Mucosa of descending colon (tissue), 3 donors: ENCODE results near the gene TTC9C. TPM values are rescaled to one million over a fixed set of nuclear protein-coding genes. Genes with fewer than 3 reads are reported as not detected.

Source experiments
- ATAC-seq: fragments of 200-7000 bp; cut with Tn5 transposase; one replicate; pipeline ENCODE4 v1.9.1; 2020; ENCODE audit warnings: mild to moderate bottlenecking, moderate library complexity
- DNase-seq, 3 donors: peaks; one replicate each; pipeline ENCODE4 v3.0.0-alpha.2; 2020
- H3K36me3 ChIP-seq: fragments of 200-600 bp; one replicate; pipeline ENCODE4 v1.8.0; 2021; ENCODE audit warnings: low read depth, mild to moderate bottlenecking
- H3K4me1 ChIP-seq: fragments of 200-600 bp; one replicate; pipeline ENCODE4 v1.8.0; 2021; ENCODE audit warnings: low read depth, mild to moderate bottlenecking
- H3K4me3 ChIP-seq: fragments of 200-600 bp; one replicate; pipeline ENCODE4 v1.8.0; 2021; ENCODE audit warnings: mild to moderate bottlenecking
- H3K9me3 ChIP-seq: fragments of 200-600 bp; one replicate; pipeline ENCODE4 v1.8.0; 2021; ENCODE audit warnings: mild to moderate bottlenecking
- intact Hi-C, 2 donors: fragments of 100-400 bp; cut with DNase I in 1 of 2; cut with micrococcal nuclease in 1 of 2; formaldehyde crosslinking; loops; one replicate each; pipeline versions ENCODE4 v1.11.0 to v1.11.1; 2022; cut with DNase I, micrococcal nuclease
- total RNA-seq, 3 donors: library from RNA; stranded (reverse); fragmentation: NEBNext Ultra II Directional in 2 of 3; extraction: Animal tissue kit (Norgen Biotek cat#: 25700) in 2 of 3; gene quantifications; one replicate each; pipeline versions ENCODE4 v1.2.1 to v1.2.4, GENCODE V29; 2021 to 2023
- TF ChIP-seq, protein P1 (sequence below): fragments of 200-600 bp; IDR thresholded peaks from one replicate; pipeline ENCODE4 v1.8.0; 2022; ENCODE audit warnings: antibody characterized with exemption, mild to moderate bottlenecking
- donor health status: DM: no; HTN: no; CAD: no; lungs with moderate emphysema.
- donor health status: DM: no; HTN: no; CAD: no.
- donor health status: DM: no; HTN: yes; CAD: no.

Gene TTC9C
- total RNA-seq, 3 donors from 2014 or later: 27.7 to 31.8 (median 29.3) TPM

- no peaks in the 10 kb centered on the region for H3K36me3 ChIP-seq
- intact Hi-C loops: loop anchor here in 1 of 2 donors (2.0 kb wide), 1 partner anchor 76 kb away; no protein-coding TSS in a partner anchor
- ATAC-seq (peak; percentile 84), DNase-seq (peak; percentile 92 to 93 (median 93))
- peak overlapping the region; percentile 98 for H3K4me3 ChIP-seq
- peaks cover 32% of the 10 kb centered on the region for H3K4me1 ChIP-seq
- TF ChIP-seq, protein P1, sequence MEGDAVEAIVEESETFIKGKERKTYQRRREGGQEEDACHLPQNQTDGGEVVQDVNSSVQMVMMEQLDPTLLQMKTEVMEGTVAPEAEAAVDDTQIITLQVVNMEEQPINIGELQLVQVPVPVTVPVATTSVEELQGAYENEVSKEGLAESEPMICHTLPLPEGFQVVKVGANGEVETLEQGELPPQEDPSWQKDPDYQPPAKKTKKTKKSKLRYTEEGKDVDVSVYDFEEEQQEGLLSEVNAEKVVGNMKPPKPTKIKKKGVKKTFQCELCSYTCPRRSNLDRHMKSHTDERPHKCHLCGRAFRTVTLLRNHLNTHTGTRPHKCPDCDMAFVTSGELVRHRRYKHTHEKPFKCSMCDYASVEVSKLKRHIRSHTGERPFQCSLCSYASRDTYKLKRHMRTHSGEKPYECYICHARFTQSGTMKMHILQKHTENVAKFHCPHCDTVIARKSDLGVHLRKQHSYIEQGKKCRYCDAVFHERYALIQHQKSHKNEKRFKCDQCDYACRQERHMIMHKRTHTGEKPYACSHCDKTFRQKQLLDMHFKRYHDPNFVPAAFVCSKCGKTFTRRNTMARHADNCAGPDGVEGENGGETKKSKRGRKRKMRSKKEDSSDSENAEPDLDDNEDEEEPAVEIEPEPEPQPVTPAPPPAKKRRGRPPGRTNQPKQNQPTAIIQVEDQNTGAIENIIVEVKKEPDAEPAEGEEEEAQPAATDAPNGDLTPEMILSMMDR: peak; percentile 95
- H3K9me3 ChIP-seq: no peaks in the 10 kb centered on the region
Observed at GRCh38 chr11:62786318-62787004, 58.2 kb downstream of the TTC9C start.

DNA sequence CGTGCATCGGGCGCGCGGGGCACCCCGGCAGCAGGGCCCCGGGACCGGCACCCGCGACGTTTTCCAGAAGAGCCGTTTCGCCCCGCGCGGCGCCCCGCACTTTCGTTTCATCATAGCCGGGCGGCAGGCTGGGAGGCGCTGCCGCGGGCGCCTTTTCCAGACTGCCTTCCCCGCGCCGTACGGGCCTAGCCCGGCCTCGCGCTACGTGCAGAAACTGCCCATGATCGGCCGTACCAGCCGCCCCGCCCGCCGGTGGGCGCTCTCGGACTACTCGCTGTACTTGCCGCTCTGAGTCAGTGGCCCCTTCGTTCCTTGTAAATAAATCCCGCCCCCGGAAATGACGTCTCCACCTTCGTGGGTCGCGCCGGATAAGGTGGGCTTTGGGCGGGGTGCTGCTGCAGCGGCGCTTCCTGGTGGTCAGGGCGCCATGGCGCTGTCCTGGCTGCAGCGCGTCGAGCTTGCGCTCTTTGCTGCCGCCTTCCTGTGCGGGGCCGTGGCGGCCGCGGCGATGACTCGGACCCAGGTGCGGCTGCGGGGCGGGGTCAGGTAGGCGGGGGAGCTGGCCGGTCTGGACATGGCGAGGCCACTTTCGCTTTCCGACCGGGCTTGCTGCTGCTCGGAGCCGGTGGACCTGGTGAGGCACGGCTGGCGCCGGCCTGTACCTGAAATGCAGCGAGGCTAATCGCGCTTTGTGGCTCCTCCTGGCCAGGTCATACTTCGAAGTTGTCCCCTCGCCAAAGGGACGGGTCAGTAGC, 58.9 kb downstream of the TTC9C start, which contains the start of gene TMEM179B:
Gene TMEM179B (plus strand): TSS at position 398 of the 755 bp plus-strand sequence. CDS start 30 bp downstream, at position 428.
- DNase-seq (peak; percentile 96 to 100 (median 98)), ATAC-seq (peak; percentile 87)
- Histone ChIP-seq H3K36me3 (no peaks in the 10 kb centered on the region), H3K9me3 (no peaks in the 10 kb centered on the region), H3K4me1 (peaks cover 35% of the 10 kb centered on the region), H3K4me3 (peak within 1 kb of the TSS; percentile 98)
- intact Hi-C loops: loop anchor here in 1 of 2 donors (2.0 kb wide), 1 partner anchor 76 kb away; no protein-coding TSS in a partner anchor
- TF ChIP-seq, protein P1: peak; percentile 44

Other genes with a start within 250 kb of the TTC9C start
- gene AHNAK, start 181.7 kb upstream of the TTC9C start, total RNA-seq: 1,000 to 10,000 TPM in 1 of 3 donors, 100 to 1,000 TPM in 2; 473 to 1,283 (median 535) TPM
- 1,000 to 10,000 TPM; 1,059 to 1,365 (median 1,164) TPM for gene EEF1G, start 154.6 kb upstream of the TTC9C start, total RNA-seq
- 10 to 100 TPM; 11.9 to 19.8 (median 13.3) TPM for gene TUT1, start 137.0 kb upstream of the TTC9C start, total RNA-seq
- 10 to 100 TPM; 70.7 to 92.1 (median 89.6) TPM for gene MTA2, start 126.6 kb upstream of the TTC9C start, total RNA-seq
- gene EML3, start 115.7 kb upstream of the TTC9C start, total RNA-seq: 10 to 100 TPM; 54.6 to 57.7 (median 57.7) TPM
- 10 to 100 TPM in 1 of 3 donors, 1 to 10 TPM in 2; 2.7 to 11.9 (median 3.8) TPM for gene ROM1, start 115.2 kb upstream of the TTC9C start, total RNA-seq
- gene B3GAT3, start 106.5 kb upstream of the TTC9C start, total RNA-seq: 10 to 100 TPM; 27.3 to 34.2 (median 29.1) TPM
- gene GANAB, start 81.9 kb upstream of the TTC9C start, total RNA-seq: 100 to 1,000 TPM; 202 to 232 (median 223) TPM
- 10 to 100 TPM; 15.4 to 17.6 (median 16.7) TPM for gene INTS5, start 75.2 kb upstream of the TTC9C start, total RNA-seq
- gene C11orf98, start 63.3 kb upstream of the TTC9C start, total RNA-seq: 10 to 100 TPM; 39.7 to 54.2 (median 53.1) TPM
- 10 to 100 TPM; 11.6 to 18.6 (median 13.3) TPM for gene CSKMT, start 63.2 kb upstream of the TTC9C start, total RNA-seq
- gene UQCC3, start 56.8 kb upstream of the TTC9C start, total RNA-seq: 10 to 100 TPM in 2 of 3 donors, 1 to 10 TPM in 1; 9.0 to 12.1 (median 10.8) TPM
- 10 to 100 TPM in 2 of 3 donors, 1 to 10 TPM in 1; 7.4 to 10.6 (median 10.6) TPM for gene LBHD1, start 56.2 kb upstream of the TTC9C start, total RNA-seq
- gene UBXN1, start 49.4 kb upstream of the TTC9C start, total RNA-seq: 100 to 1,000 TPM in 1 of 3 donors, 10 to 100 TPM in 2; 79.2 to 138 (median 87.3) TPM
- gene LRRN4CL, start 39.0 kb upstream of the TTC9C start, total RNA-seq: 10 to 100 TPM in 1 of 3 donors, 1 to 10 TPM in 2; 1.2 to 11.5 (median 5.6) TPM
- gene BSCL2, start 21.1 kb upstream of the TTC9C start, total RNA-seq: 10 to 100 TPM; 59.0 to 63.4 (median 61.0) TPM
- 1 to 10 TPM in 1 of 3 donors, under 1 TPM in 2; 0.35 to 5.2 (median 0.92) TPM for gene GNG3, start 20.8 kb upstream of the TTC9C start, total RNA-seq
- gene HNRNPUL2, start 1.0 kb upstream of the TTC9C start, total RNA-seq: 10 to 100 TPM; 53.0 to 70.3 (median 58.6) TPM
- gene ZBTB3, start 25.7 kb downstream of the TTC9C start, total RNA-seq: 10 to 100 TPM; 10.9 to 15.6 (median 13.0) TPM
- gene POLR2G, start 33.1 kb downstream of the TTC9C start, total RNA-seq: 10 to 100 TPM; 39.4 to 49.6 (median 41.5) TPM
- gene TAF6L, start 42.9 kb downstream of the TTC9C start, total RNA-seq: 10 to 100 TPM; 17.0 to 23.5 (median 17.1) TPM
- 10 to 100 TPM; 39.8 to 62.2 (median 54.0) TPM for gene TMEM179B, start 58.9 kb downstream of the TTC9C start, total RNA-seq
- 10 to 100 TPM; 12.8 to 16.6 (median 14.8) TPM for gene TMEM223, start 63.5 kb downstream of the TTC9C start, total RNA-seq
- gene NXF1, start 77.0 kb downstream of the TTC9C start, total RNA-seq: 100 to 1,000 TPM in 1 of 3 donors, 10 to 100 TPM in 2; 46.7 to 103 (median 55.0) TPM
- gene STX5, start 103.6 kb downstream of the TTC9C start, total RNA-seq: 10 to 100 TPM; 38.7 to 44.3 (median 41.7) TPM
- not detected for gene TEX54, start 104.4 kb downstream of the TTC9C start, total RNA-seq
- 10 to 100 TPM; 35.0 to 42.4 (median 38.8) TPM for gene WDR74, start 111.1 kb downstream of the TTC9C start, total RNA-seq
- 100 to 1,000 TPM; 116 to 127 (median 124) TPM for gene SLC3A2, start 152.4 kb downstream of the TTC9C start, total RNA-seq
- gene CHRM1, start 192.9 kb downstream of the TTC9C start, total RNA-seq: 1 to 10 TPM in 1 of 3 donors, under 1 TPM in 2; 0.89 to 1.4 (median 0.96) TPM